Hypothalamus (tissue), 51 donors: Measurements from ENCODE around the gene USP1.
A peak's percentile ranks its signal among the peaks of the same experiment; 100 is the strongest.

Experiments
- DNase-seq, 51 donors: peaks; one replicate each; lab custom pipeline; 2025; lab: John Stamatoyannopoulos, UW

USP1 gene

GRCh38 chr1:62436466-62437272 lies at the start of gene USP1:
USP1 (plus strand) TSS chr1:62437049; CDS start chr1:62439868, 2,819 bp downstream.
- peak; percentile 90 to 100 (median 97) for DNase-seq

GRCh38 chr1:62389531-62389930 lies 47.3 kb upstream of the USP1 start:
- no peak for DNase-seq

- DNase-seq, result no peak
These were observed 46.8 kb upstream of the USP1 start for GRCh38 chr1:62390071-62390470.

GRCh38 chr1:62391369-62391971 lies 45.4 kb upstream of the USP1 start:
- peak in 8 of 51 donors; percentile 6 to 45 (median 13) for DNase-seq

GRCh38 chr1:62392951-62393350 lies 43.9 kb upstream of the USP1 start:
- no peak for DNase-seq

GRCh38 chr1:62394646-62395045 lies 42.2 kb upstream of the USP1 start:
- DNase-seq, result no peak

GRCh38 chr1:62395291-62395690 lies 41.6 kb upstream of the USP1 start:
- peak in 34 of 51 donors; percentile 3 to 74 (median 34) for DNase-seq

- no peak for DNase-seq
These were observed 40.0 kb upstream of the USP1 start for GRCh38 chr1:62396871-62397270.

GRCh38 chr1:62397301-62397700 lies 39.5 kb upstream of the USP1 start:
- no peak for DNase-seq

GRCh38 chr1:62398377-62398776 lies 38.5 kb upstream of the USP1 start:
- DNase-seq, result no peak

- DNase-seq, result no peak
These were observed 35.7 kb upstream of the USP1 start for GRCh38 chr1:62401034-62401760.

- no peak for DNase-seq
These were observed 31.6 kb upstream of the USP1 start for GRCh38 chr1:62405247-62405646.

- no peak for DNase-seq
These were observed 30.3 kb upstream of the USP1 start for GRCh38 chr1:62406576-62406975.

- peak in 2 of 51 donors; percentile 8 to 59 for DNase-seq
These were observed 29.3 kb upstream of the USP1 start for GRCh38 chr1:62407398-62408009.

- DNase-seq, result no peak
These were observed 21.2 kb upstream of the USP1 start for GRCh38 chr1:62415687-62416086.

- no peak for DNase-seq
These were observed 19.4 kb upstream of the USP1 start for GRCh38 chr1:62417351-62417999.

- DNase-seq, result no peak
These were observed 16.6 kb upstream of the USP1 start for GRCh38 chr1:62420214-62420613.

- DNase-seq, result no peak
These were observed 13.1 kb upstream of the USP1 start for GRCh38 chr1:62423580-62424242.

GRCh38 chr1:62424411-62424810 lies 12.4 kb upstream of the USP1 start:
- DNase-seq, result no peak

GRCh38 chr1:62425041-62425440 lies 11.8 kb upstream of the USP1 start:
- no peak for DNase-seq
